H1 (cell line): ENCODE data around the gene SDC4. TPM values are rescaled to one million over a fixed set of nuclear protein-coding genes. Genes with fewer than 3 reads are reported as not detected.

Experiments used
- CTCF ChIA-PET: fragments of 300-600 bp; sonication (Branson Sonifier 250); formaldehyde crosslinking; loops from one replicate; lab custom pipeline; 2021; ENCODE audit not compliant: partially characterized antibody; lab: Charles Lee
- POLR2A ChIA-PET: fragments of 300-600 bp; sonication (Branson Sonifier 250); formaldehyde crosslinking; loops from one replicate; lab custom pipeline; 2021; ENCODE audit warnings: inconsistent platforms; ENCODE audit not compliant: partially characterized antibody; lab: Charles Lee
- DNase-seq, 2 experiments: peaks; one replicate each; pipeline versions ENCODE4 v3.0.0 to v3.0.0-alpha.2; 2010 to 2022; ENCODE audit warnings: low spot score in 2 of 2, low read depth in 1 of 2, mixed read lengths in 1 of 2
- FAIRE-seq: peaks from 2 replicates; lab custom pipeline; 2011; peaks lifted over from hg19 to GRCh38; lab: Jason Lieb, UNC
- H2AFZ ChIP-seq: 2 replicates; pipeline ENCODE4 v1.8.1; 2012; ENCODE audit warnings: low read length, inconsistent platforms
- H2AK5ac ChIP-seq: 2 replicates; pipeline ENCODE4 v1.6.1; 2013; ENCODE audit warnings: low read depth, low read length
- H2BK120ac ChIP-seq: replicated peaks from 2 replicates; pipeline ENCODE3; 2013; ENCODE audit warnings: low read depth, low read length, inconsistent platforms
- H2BK12ac ChIP-seq: 2 replicates; pipeline ENCODE4 v1.6.1; 2013; ENCODE audit warnings: low read depth, low read length
- H2BK15ac ChIP-seq: 2 replicates; pipeline ENCODE4 v1.6.1; 2013; ENCODE audit warnings: low read length
- H2BK20ac ChIP-seq: 2 replicates; pipeline ENCODE4 v1.6.1; 2013; ENCODE audit warnings: low read length
- H2BK5ac ChIP-seq: 2 replicates; pipeline ENCODE4 v1.6.1; 2013; ENCODE audit warnings: low read depth, low read length
- H3K14ac ChIP-seq: 2 replicates; pipeline ENCODE4 v1.6.1; 2013; ENCODE audit warnings: inconsistent platforms; ENCODE audit not compliant: insufficient read length
- H3K18ac ChIP-seq: 2 replicates; pipeline ENCODE4 v1.6.1; 2013; ENCODE audit warnings: low read length; ENCODE audit errors: extremely low read depth
- H3K23ac ChIP-seq: 2 replicates; pipeline ENCODE4 v1.6.1; 2013; ENCODE audit warnings: inconsistent platforms; ENCODE audit not compliant: insufficient read length
- H3K23me2 ChIP-seq: 2 replicates; pipeline ENCODE4 v1.6.1; 2013; ENCODE audit warnings: low read depth, low read length
- H3K27ac ChIP-seq: 2 replicates; pipeline ENCODE4 v1.6.1; 2011; ENCODE audit warnings: low read depth, low read length, inconsistent platforms
- H3K27me3 ChIP-seq, 4 experiments: replicated peaks in 1 of 4; 1 replicate in 1 of 4; 2 replicates in 3 of 4; pipeline versions ENCODE4 v1.6.1 to v1.8.1; 2011 to 2013; ENCODE audit warnings: low read length in 3 of 4, mild to moderate bottlenecking in 3 of 4, inconsistent platforms in 2 of 4, mixed read lengths in 2 of 4, moderate library complexity in 1 of 4; ENCODE audit not compliant: control insufficient read depth in 3 of 4, insufficient read depth in 3 of 4; ENCODE audit errors: extremely low read depth in 1 of 4
- H3K36me3 ChIP-seq, 4 experiments: 2 replicates each; pipeline versions ENCODE4 v1.6.1 to v1.8.1; 2011 to 2013; ENCODE audit warnings: mild to moderate bottlenecking in 4 of 4, low read length in 3 of 4, moderate library complexity in 2 of 4, control low read depth in 1 of 4, inconsistent platforms in 1 of 4; ENCODE audit not compliant: insufficient read depth in 4 of 4, control insufficient read depth in 2 of 4
- H3K4ac ChIP-seq: replicated peaks from 2 replicates; pipeline ENCODE3; 2013; ENCODE audit warnings: low read length, low read depth, mixed read lengths, inconsistent platforms; ENCODE audit not compliant: insufficient read length
- H3K4me1 ChIP-seq, 4 experiments: replicated peaks in 1 of 4; 1 replicate in 1 of 4; 2 replicates in 3 of 4; pipeline versions ENCODE4 v1.6.1 to v1.8.1; 2011 to 2013; ENCODE audit warnings: low read length in 3 of 4, inconsistent platforms in 2 of 4, mixed read lengths in 1 of 4; ENCODE audit not compliant: insufficient read depth in 4 of 4, control insufficient read depth in 3 of 4
- H3K4me2 ChIP-seq, 2 experiments: 2 replicates each; pipeline versions ENCODE4 v1.6.1 to v1.8.1; 2011 to 2013; ENCODE audit warnings: low read depth in 2 of 2, low read length in 2 of 2, control low read depth in 1 of 2, inconsistent platforms in 1 of 2, mild to moderate bottlenecking in 1 of 2; ENCODE audit not compliant: insufficient read depth in 1 of 2
- H3K4me3 ChIP-seq, 4 experiments: fragments of 200-600, 300-600 bp in 1 of 4; sonication (generic), shearing (Covaris generic), sonication (Bioruptor Twin) in 1 of 4; 2 replicates each; pipeline versions ENCODE4 v1.5.1 to v1.8.1; 2011 to 2016; ENCODE audit warnings: low read length in 4 of 4, low read depth in 3 of 4, control low read depth in 2 of 4, inconsistent platforms in 2 of 4, mild to moderate bottlenecking in 2 of 4, mixed read lengths in 1 of 4, moderate library complexity in 1 of 4; ENCODE audit not compliant: insufficient read depth in 2 of 4; ENCODE audit errors: extremely low read depth in 1 of 4
- H3K56ac ChIP-seq: replicated peaks from 2 replicates; pipeline ENCODE3; 2013; ENCODE audit warnings: low read depth, mild to moderate bottlenecking, mixed read lengths, low read length, inconsistent platforms; ENCODE audit not compliant: insufficient read length
- H3K79me1 ChIP-seq: 2 replicates; pipeline ENCODE4 v1.6.1; 2013; ENCODE audit warnings: low read depth, low read length, control low read depth
- H3K79me2 ChIP-seq, 2 experiments: 2 replicates each; pipeline versions ENCODE4 v1.6.1 to v1.8.1; 2012 to 2013; ENCODE audit warnings: low read length in 2 of 2, mild to moderate bottlenecking in 2 of 2, inconsistent platforms in 1 of 2; ENCODE audit not compliant: insufficient read depth in 2 of 2, control insufficient read depth in 1 of 2
- H3K9ac ChIP-seq, 4 experiments: replicated peaks in 1 of 4; 1 replicate in 1 of 4; 2 replicates in 3 of 4; pipeline versions ENCODE4 v1.6.1 to v1.8.1; 2011 to 2013; ENCODE audit warnings: low read depth in 3 of 4, low read length in 3 of 4, control low read depth in 2 of 4, mild to moderate bottlenecking in 2 of 4, moderate library complexity in 2 of 4, inconsistent platforms in 1 of 4; ENCODE audit errors: extremely low read depth in 1 of 4
- H3K9me3 ChIP-seq, 2 experiments: 2 replicates each; pipeline versions ENCODE4 v1.6.1 to v1.8.1; 2012 to 2013; ENCODE audit warnings: mild to moderate bottlenecking in 2 of 2, moderate library complexity in 2 of 2, control low read depth in 1 of 2, inconsistent platforms in 1 of 2, low read depth in 1 of 2, low read length in 1 of 2, mixed read lengths in 1 of 2; ENCODE audit not compliant: insufficient read depth in 2 of 2
- H4K20me1 ChIP-seq, 2 experiments: replicated peaks in 1 of 2; 2 replicates each; pipeline versions ENCODE3 to v1.8.1; 2011 to 2013; ENCODE audit warnings: inconsistent platforms in 2 of 2, low read length in 2 of 2, mild to moderate bottlenecking in 1 of 2; ENCODE audit not compliant: insufficient read depth in 2 of 2, control insufficient read depth in 1 of 2
- H4K5ac ChIP-seq: 2 replicates; pipeline ENCODE4 v1.6.1; 2013; ENCODE audit warnings: low read length, low read depth, mixed read lengths, inconsistent platforms; ENCODE audit not compliant: insufficient read length
- H4K8ac ChIP-seq: 2 replicates; pipeline ENCODE4 v1.8.0; 2013; ENCODE audit warnings: mild to moderate bottlenecking, moderate library complexity, low read length, inconsistent platforms; ENCODE audit not compliant: insufficient read depth; ENCODE audit errors: extremely low read depth
- H4K91ac ChIP-seq: replicated peaks from 2 replicates; pipeline ENCODE3; 2013; ENCODE audit warnings: low read length, mixed read lengths, inconsistent platforms; ENCODE audit not compliant: insufficient read length
- BRCA1 ChIP-seq: IDR thresholded peaks from 2 replicates; pipeline ENCODE4 v1.6.1; 2012; ENCODE audit warnings: low read depth, low read length, improper control_type of control experiment
- JUND ChIP-seq: IDR thresholded peaks from 2 replicates; pipeline ENCODE4 v1.6.1; 2011; ENCODE audit warnings: mild to moderate bottlenecking, improper control_type of control experiment, low read length
- NANOG ChIP-seq: IDR thresholded peaks from 2 replicates; pipeline ENCODE4 v1.6.1; 2011; ENCODE audit warnings: low read length, low read depth, mild to moderate bottlenecking, inconsistent platforms; ENCODE audit not compliant: insufficient read depth, poor library complexity, severe bottlenecking
- POU5F1 ChIP-seq: IDR thresholded peaks from 2 replicates; pipeline ENCODE4 v1.6.1; 2011; ENCODE audit warnings: low read depth, mild to moderate bottlenecking, low read length, moderate library complexity
- RNF2 ChIP-seq: fragments of 200-900, 300-1000 bp; sonication (generic); IDR thresholded peaks from 2 replicates; pipeline ENCODE4 v1.7.1; 2016; ENCODE audit warnings: borderline replicate concordance, low read depth, mild to moderate bottlenecking, antibody characterized with exemption, low read length; ENCODE audit not compliant: poor library complexity, severe bottlenecking; ENCODE audit errors: missing control alignments
- TAF1 ChIP-seq: IDR thresholded peaks from 2 replicates; pipeline ENCODE4 v1.6.1; 2011; ENCODE audit warnings: mild to moderate bottlenecking, low read depth, low read length
- WGBS, 2 experiments: shearing (Covaris generic) in 1 of 2; methylation state at CpG; one replicate each; pipeline versions ENCODE4 v1.1.6 to v1.1.7; 2013 to 2015; ENCODE audit warnings: low lambda C conversion rate in 2 of 2, mixed read lengths in 2 of 2, inconsistent platforms in 1 of 2, low coverage in 1 of 2, missing lambda C conversion rate in 1 of 2; ENCODE audit not compliant: insufficient replicate concordance in 2 of 2, insufficient coverage in 1 of 2, insufficient read length in 1 of 2; ENCODE audit errors: extremely low coverage in 1 of 2, missing lambda C conversion rate in 1 of 2; 5-methylcytosine and 5-hydroxymethylcytosine counted together
- polyA plus RNA-seq, 7 experiments: library from polyadenylated mRNA; depleted of rRNA in 3 of 7; stranded (reverse) in 5 of 7; unstranded in 2 of 7; fragments of >200 nt in 5 of 7; fragments of 200-250 nt in 2 of 7; gene quantifications; 1 replicate in 5 of 7; 2 replicates in 1 of 7; 4 replicates in 1 of 7; pipeline versions ENCODE4 v1.2.1 to v1.2.3, GENCODE V29; 2011 to 2013; ENCODE audit warnings: missing spikeins in 2 of 7, mixed read lengths in 2 of 7
- total RNA-seq: library from RNA; stranded (reverse); fragmentation: NEBNext Ultra II Directional; extraction: Animal tissue kit (Norgen Biotek cat#: 25700); gene quantifications from 2 replicates; pipeline ENCODE4 v1.2.1, GENCODE V29; 2021
- TF ChIP-seq, protein P1 (sequence below): IDR thresholded peaks from 2 replicates; pipeline ENCODE4 v1.6.1; 2011; ENCODE audit warnings: low read length, improper control_type of control experiment
- TF ChIP-seq, protein P2 (sequence below): IDR thresholded peaks from 2 replicates; pipeline ENCODE4 v1.6.1; 2012; ENCODE audit warnings: low read length, inconsistent platforms

SDC4 gene
- total and polyA plus RNA-seq, 2 of the 8 experiments (the other 6 are each of a cell fraction or from before 2014, with no cell fraction given), result 34.6 to 60.2 TPM

DNA sequence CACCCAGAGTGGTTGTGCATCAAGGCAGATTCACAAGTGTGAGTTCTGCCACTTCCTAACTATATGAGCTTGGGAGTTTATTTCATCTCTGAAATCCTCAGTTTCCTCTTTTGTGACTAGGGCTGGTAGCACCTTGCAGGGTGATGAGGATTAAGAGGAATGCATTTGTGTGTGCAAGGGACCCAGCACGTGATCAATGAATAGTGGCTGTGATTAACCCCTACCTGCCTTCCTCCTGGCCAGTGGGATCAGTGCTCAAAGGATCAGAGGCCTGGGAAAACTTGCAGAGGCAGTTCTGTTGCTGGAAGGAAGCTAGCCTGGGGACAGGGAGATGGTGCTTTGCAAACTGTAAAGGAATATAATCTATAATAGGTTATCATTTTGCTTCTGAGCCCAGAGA is 7.3 kb downstream of the SDC4 start:
- peaks cover 37 to 75% (median 53%) of the 10 kb centered on the region in 4 experiments for H3K4me1 ChIP-seq
- peaks cover 0 to 2% of the 10 kb centered on the region in 2 experiments for H4K20me1 ChIP-seq
- no peak overlapping the region for H2AFZ ChIP-seq
- DNase-seq (no peak), FAIRE-seq (no peak)
- no peak overlapping the region for H2BK20ac ChIP-seq
- peak overlapping the region; percentile 86; the same call in 1 of the 2 replicates for H3K18ac ChIP-seq
- no peaks in the 10 kb centered on the region for H3K23me2 ChIP-seq
- no peak overlapping the region for H2AK5ac ChIP-seq
- no peak overlapping the region for H4K8ac ChIP-seq
- no peak overlapping the region for H2BK15ac ChIP-seq
- H3K79me2 ChIP-seq, result peaks cover 0 to 89% of the 10 kb centered on the region in 2 experiments; a peak in 3 of 4 replicates
- H3K4me2 ChIP-seq, result peak overlapping the region; percentile 68 to 84
- no peak overlapping the region for H3K56ac ChIP-seq
- H3K14ac ChIP-seq, result no peak overlapping the region
- peaks cover 28% of the 10 kb centered on the region for H3K79me1 ChIP-seq
- no peaks in the 10 kb centered on the region for H3K9me3 ChIP-seq
- peak overlapping the region; percentile 30; the same call in 1 of the 2 replicates for H2BK5ac ChIP-seq
- WGBS, 2 experiments, result 0% methylated on average over 1 of the region's 1 CpG; no CpG with 5 or more reads in 1 of the 2 experiments
- ChIA-PET POLR2A (interaction anchor here (0.8 to 2.3 kb wide), 12 partner anchors 8 to 96 kb away, joined by 3 to 18 read pairs (median 4); partner anchors contain the start of gene SYS1), CTCF (interaction anchor here (0.8 to 4.6 kb wide), 13 partner anchors 8 to 109 kb away, joined by 3 to 24 read pairs (median 5); partner anchors contain the start of genes DBNDD2 and SYS1)
- H3K36me3 ChIP-seq, result peaks cover 0 to 6% (median 0%) of the 10 kb centered on the region in 4 experiments; a peak in 1 of 8 replicates
- no peak overlapping the region for H3K4ac ChIP-seq
- peak overlapping the region in 2 of 4 experiments; percentile 12 to 51; a peak in 3 of 8 replicates for H3K4me3 ChIP-seq
- H3K27me3 ChIP-seq, result no peaks in the 10 kb centered on the region
- H4K91ac ChIP-seq, result no peak overlapping the region
- H2BK120ac ChIP-seq, result peak overlapping the region; percentile 26
- H2BK12ac ChIP-seq, result 0 out of 2 replicates have a peak overlapping the region, but pooled peaks have one; percentile 43
- H4K5ac ChIP-seq, result peak overlapping the region; percentile 31
- peak overlapping the region; percentile 45; the same call in 1 of the 2 replicates for H3K27ac ChIP-seq
- H3K9ac ChIP-seq, result peak overlapping the region in 1 of 4 experiments; percentile 47; a peak in 2 of 7 replicates
- H3K23ac ChIP-seq, result no peak overlapping the region
- no peak for TF ChIP-seq POU5F1
- TF ChIP-seq JUND, result no peak
- TF ChIP-seq, protein P1, sequence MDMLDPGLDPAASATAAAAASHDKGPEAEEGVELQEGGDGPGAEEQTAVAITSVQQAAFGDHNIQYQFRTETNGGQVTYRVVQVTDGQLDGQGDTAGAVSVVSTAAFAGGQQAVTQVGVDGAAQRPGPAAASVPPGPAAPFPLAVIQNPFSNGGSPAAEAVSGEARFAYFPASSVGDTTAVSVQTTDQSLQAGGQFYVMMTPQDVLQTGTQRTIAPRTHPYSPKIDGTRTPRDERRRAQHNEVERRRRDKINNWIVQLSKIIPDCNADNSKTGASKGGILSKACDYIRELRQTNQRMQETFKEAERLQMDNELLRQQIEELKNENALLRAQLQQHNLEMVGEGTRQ, result peak; percentile 90
- TF ChIP-seq RNF2, result no peak
- TF ChIP-seq, protein P2, sequence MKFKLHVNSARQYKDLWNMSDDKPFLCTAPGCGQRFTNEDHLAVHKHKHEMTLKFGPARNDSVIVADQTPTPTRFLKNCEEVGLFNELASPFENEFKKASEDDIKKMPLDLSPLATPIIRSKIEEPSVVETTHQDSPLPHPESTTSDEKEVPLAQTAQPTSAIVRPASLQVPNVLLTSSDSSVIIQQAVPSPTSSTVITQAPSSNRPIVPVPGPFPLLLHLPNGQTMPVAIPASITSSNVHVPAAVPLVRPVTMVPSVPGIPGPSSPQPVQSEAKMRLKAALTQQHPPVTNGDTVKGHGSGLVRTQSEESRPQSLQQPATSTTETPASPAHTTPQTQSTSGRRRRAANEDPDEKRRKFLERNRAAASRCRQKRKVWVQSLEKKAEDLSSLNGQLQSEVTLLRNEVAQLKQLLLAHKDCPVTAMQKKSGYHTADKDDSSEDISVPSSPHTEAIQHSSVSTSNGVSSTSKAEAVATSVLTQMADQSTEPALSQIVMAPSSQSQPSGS, result 0 out of 2 replicates have a peak, but pooled peaks have one; percentile 45
- TF ChIP-seq BRCA1, result no peak
- 0 out of 2 replicates have a peak, but pooled peaks have one; percentile 7 for TF ChIP-seq TAF1
- TF ChIP-seq NANOG, result no peak
